CD4-positive, alpha-beta T cell (primary cell): ENCODE measurements around the gene MAST4. TPM values are rescaled to one million over a fixed set of nuclear protein-coding genes. Genes with fewer than 3 reads are reported as not detected.

Experiments
- ATAC-seq: fragments of 200-7000 bp; cut with Tn5 transposase; one replicate; pipeline ENCODE4 v1.10.0; 2022; ENCODE audit warnings: mild to moderate bottlenecking; ENCODE audit not compliant: poor library complexity
- CTCF ChIA-PET: fragments of 350-600 bp; sonication (Branson Sonifier 250); formaldehyde crosslinking; loops from one replicate; lab custom pipeline; 2021; ENCODE audit warnings: antibody characterized with exemption, inconsistent platforms; lab: Charles Lee
- POLR2A ChIA-PET: fragments of 350-600 bp; sonication (Branson Sonifier 250); formaldehyde crosslinking; loops from one replicate; lab custom pipeline; 2021; ENCODE audit warnings: antibody characterized with exemption, inconsistent platforms; lab: Charles Lee
- DNase-seq, 14 experiments: peaks; one replicate each; pipeline ENCODE4 v3.0.0-alpha.2; 2013 to 2020; ENCODE audit warnings: mixed read lengths in 2 of 14
- H3K27ac ChIP-seq, 2 donors: one replicate each; pipeline versions ENCODE4 v1.5.1 to v1.7.0; 2013; ENCODE audit warnings: low read length in 2 of 2, low read depth in 1 of 2, mild to moderate bottlenecking in 1 of 2
- H3K27me3 ChIP-seq, 2 experiments: 1 replicate in 1 of 2; 2 replicates in 1 of 2; pipeline versions ENCODE4 v1.6.1 to v1.7.0; 2013; ENCODE audit warnings: low read length in 2 of 2, control low read depth in 1 of 2, mild to moderate bottlenecking in 1 of 2, moderate library complexity in 1 of 2; ENCODE audit not compliant: insufficient read depth in 2 of 2, control insufficient read depth in 1 of 2
- H3K36me3 ChIP-seq: one replicate; pipeline ENCODE4 v1.6.1; 2013; ENCODE audit warnings: low read length, control low read depth; ENCODE audit not compliant: insufficient read depth
- H3K4me1 ChIP-seq: one replicate; pipeline ENCODE4 v1.6.1; 2013; ENCODE audit warnings: low read length, control low read depth; ENCODE audit not compliant: insufficient read depth
- H3K4me3 ChIP-seq: one replicate; pipeline ENCODE4 v1.5.1; 2013; ENCODE audit warnings: mild to moderate bottlenecking, low read length, moderate library complexity
- H3K9me3 ChIP-seq, 2 experiments: 1 replicate in 1 of 2; 2 replicates in 1 of 2; pipeline versions ENCODE4 v1.6.1 to v1.7.0; 2013; ENCODE audit warnings: low read length in 2 of 2, mild to moderate bottlenecking in 2 of 2, control low read depth in 1 of 2, moderate library complexity in 1 of 2; ENCODE audit not compliant: control insufficient read depth in 1 of 2, insufficient read depth in 1 of 2
- H3K27ac Mint-ChIP-seq: one replicate; pipeline ENCODE4 v1.8.0; 2020; ENCODE audit warnings: mixed read lengths
- H3K27me3 Mint-ChIP-seq: one replicate; pipeline ENCODE4 v1.8.0; 2021; ENCODE audit warnings: mixed read lengths
- H3K36me3 Mint-ChIP-seq: one replicate; pipeline ENCODE4 v1.8.0; 2021; ENCODE audit warnings: low read depth, mixed read lengths
- H3K4me1 Mint-ChIP-seq: one replicate; pipeline ENCODE4 v1.8.0; 2021; ENCODE audit warnings: low read depth, mixed read lengths
- H3K4me3 Mint-ChIP-seq: one replicate; pipeline ENCODE4 v1.8.0; 2020; ENCODE audit warnings: mild to moderate bottlenecking, mixed read lengths
- H3K9me3 Mint-ChIP-seq: one replicate; pipeline ENCODE4 v1.8.0; 2020; ENCODE audit warnings: mixed read lengths
- intact Hi-C, 2 experiments: fragments of 100-400 bp; cut with DNase I in 1 of 2; cut with micrococcal nuclease in 1 of 2; formaldehyde crosslinking; loops; one replicate each; pipeline versions ENCODE4 v1.15.1 to v1.9.0; 2023 to 2025; cut with DNase I, micrococcal nuclease
- total RNA-seq, 174 experiments: library from RNA in 2 of 174; stranded (reverse) in 2 of 174; gene quantifications; one replicate each; pipeline ENCODE4 v1.2.3 and lab custom pipeline; 2021 to 2026
- TF ChIP-seq, protein P1 (sequence below): fragments of 200-600 bp; IDR thresholded peaks from one replicate; pipeline ENCODE4 v1.8.0; 2022; ENCODE audit warnings: antibody characterized with exemption, mild to moderate bottlenecking

MAST4 gene
- total RNA-seq, 2 experiments from 2014 or later, result 21.3 to 21.6 TPM

GRCh38 chr5:67014957-67015400, 418.8 kb downstream of the MAST4 start:
- TF ChIP-seq, protein P1, sequence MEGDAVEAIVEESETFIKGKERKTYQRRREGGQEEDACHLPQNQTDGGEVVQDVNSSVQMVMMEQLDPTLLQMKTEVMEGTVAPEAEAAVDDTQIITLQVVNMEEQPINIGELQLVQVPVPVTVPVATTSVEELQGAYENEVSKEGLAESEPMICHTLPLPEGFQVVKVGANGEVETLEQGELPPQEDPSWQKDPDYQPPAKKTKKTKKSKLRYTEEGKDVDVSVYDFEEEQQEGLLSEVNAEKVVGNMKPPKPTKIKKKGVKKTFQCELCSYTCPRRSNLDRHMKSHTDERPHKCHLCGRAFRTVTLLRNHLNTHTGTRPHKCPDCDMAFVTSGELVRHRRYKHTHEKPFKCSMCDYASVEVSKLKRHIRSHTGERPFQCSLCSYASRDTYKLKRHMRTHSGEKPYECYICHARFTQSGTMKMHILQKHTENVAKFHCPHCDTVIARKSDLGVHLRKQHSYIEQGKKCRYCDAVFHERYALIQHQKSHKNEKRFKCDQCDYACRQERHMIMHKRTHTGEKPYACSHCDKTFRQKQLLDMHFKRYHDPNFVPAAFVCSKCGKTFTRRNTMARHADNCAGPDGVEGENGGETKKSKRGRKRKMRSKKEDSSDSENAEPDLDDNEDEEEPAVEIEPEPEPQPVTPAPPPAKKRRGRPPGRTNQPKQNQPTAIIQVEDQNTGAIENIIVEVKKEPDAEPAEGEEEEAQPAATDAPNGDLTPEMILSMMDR, result no peak
- ChIA-PET POLR2A (interaction anchor here (1.5 to 3.7 kb wide), 2 partner anchors 10 to 146 kb away, joined by 4 to 25 read pairs; no protein-coding TSS in a partner anchor), CTCF (interaction anchor here (1.6 kb wide), 1 partner anchor 10 kb away, joined by 3 read pairs; no protein-coding TSS in a partner anchor)
- H3K4me3 ChIP-seq, result no peak overlapping the region
- no peak overlapping the region for H3K4me3 Mint-ChIP-seq
- DNase-seq, result no peak
- H3K4me1 Mint-ChIP-seq, result peaks cover 63% of the 10 kb centered on the region
- H3K36me3 Mint-ChIP-seq, result peaks cover 20% of the 10 kb centered on the region
- H3K9me3 Mint-ChIP-seq, result no peaks in the 10 kb centered on the region
- no peak for ATAC-seq
- H3K36me3 ChIP-seq, result no peaks in the 10 kb centered on the region
- H3K9me3 ChIP-seq, result no peaks in the 10 kb centered on the region
- no peaks in the 10 kb centered on the region for H3K27me3 ChIP-seq
- H3K27ac ChIP-seq, result no peak overlapping the region
- intact Hi-C loops, result no loop called here
- H3K27ac Mint-ChIP-seq, result no peak overlapping the region
- no peaks in the 10 kb centered on the region for H3K27me3 Mint-ChIP-seq
- peaks cover 10% of the 10 kb centered on the region for H3K4me1 ChIP-seq

- H3K4me1 ChIP-seq, result peaks cover 9% of the 10 kb centered on the region
- H3K36me3 ChIP-seq, result no peaks in the 10 kb centered on the region
- POLR2A ChIA-PET, result interaction anchor here (1.5 to 3.7 kb wide), 2 partner anchors 11 to 146 kb away, joined by 4 to 25 read pairs; no protein-coding TSS in a partner anchor
- H3K36me3 Mint-ChIP-seq, result peaks cover 20% of the 10 kb centered on the region
- H3K27ac ChIP-seq, result no peak overlapping the region
- ATAC-seq, result no peak
- TF ChIP-seq, protein P1, result no peak
- no peak for DNase-seq
- no peak overlapping the region for H3K27ac Mint-ChIP-seq
- H3K4me1 Mint-ChIP-seq, result peaks cover 60% of the 10 kb centered on the region
- H3K4me3 Mint-ChIP-seq, result no peak overlapping the region
- no peak overlapping the region for H3K4me3 ChIP-seq
- no peaks in the 10 kb centered on the region for H3K27me3 Mint-ChIP-seq
- no peaks in the 10 kb centered on the region for H3K9me3 ChIP-seq
- no peaks in the 10 kb centered on the region for H3K9me3 Mint-ChIP-seq
- CTCF ChIA-PET, result interaction anchor here (0.6 to 1.8 kb wide), 3 partner anchors 10 to 523 kb away, joined by 3 to 4 read pairs (median 3); no protein-coding TSS in a partner anchor
- no peaks in the 10 kb centered on the region for H3K27me3 ChIP-seq
- intact Hi-C loops, result no loop called here
Measured at GRCh38 chr5:67015541-67016191, 419.5 kb downstream of the MAST4 start.

DNA sequence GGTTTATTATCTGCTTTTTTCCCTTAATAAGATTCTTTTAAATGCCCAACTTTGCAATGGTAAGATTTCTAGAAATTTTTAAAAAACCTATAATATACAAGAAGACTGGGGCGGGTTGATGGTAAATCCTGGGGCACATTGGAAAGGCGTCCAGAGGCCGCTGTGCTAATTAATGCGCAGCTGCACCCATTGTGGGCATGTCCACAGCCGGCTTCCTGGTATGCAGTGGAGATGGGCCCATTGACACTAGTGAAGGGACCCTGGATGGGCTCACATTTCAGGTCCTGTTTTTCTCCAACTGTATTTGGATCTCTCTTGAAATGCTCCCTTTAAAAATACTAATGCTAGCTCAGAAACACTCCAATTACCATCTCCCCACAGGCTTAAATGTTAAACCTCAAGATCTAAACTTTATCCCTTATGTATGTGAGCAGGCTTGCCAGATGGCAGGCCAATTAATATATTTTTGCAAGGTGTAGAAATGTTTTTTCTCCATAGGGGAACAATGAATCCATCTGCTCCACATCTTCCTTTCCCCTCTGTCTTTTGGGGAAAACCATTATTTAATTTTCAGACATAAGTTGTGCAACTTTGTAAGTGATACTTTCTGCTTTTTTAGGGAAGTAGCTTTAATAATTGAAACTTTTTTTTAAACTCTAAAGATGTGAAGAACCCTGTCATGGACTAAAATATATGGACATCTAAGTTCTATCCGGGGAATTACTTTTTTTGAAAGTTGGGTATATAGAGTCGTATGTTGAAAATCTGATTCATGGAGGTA, 423.1 kb downstream of the MAST4 start:
- Mint-ChIP-seq H3K36me3 (peaks cover 20% of the 10 kb centered on the region), H3K27ac (no peak overlapping the region), H3K4me3 (no peak overlapping the region), H3K9me3 (no peaks in the 10 kb centered on the region), H3K27me3 (no peaks in the 10 kb centered on the region), H3K4me1 (peaks cover 52% of the 10 kb centered on the region)
- ATAC-seq (no peak), DNase-seq (no peak)
- H3K27ac ChIP-seq, result no peak overlapping the region
- no peak overlapping the region for H3K4me3 ChIP-seq
- no peaks in the 10 kb centered on the region for H3K27me3 ChIP-seq
- CTCF ChIA-PET, result no interaction called here
- no peaks in the 10 kb centered on the region for H3K4me1 ChIP-seq
- no peaks in the 10 kb centered on the region for H3K9me3 ChIP-seq
- intact Hi-C loops, result no loop called here
- POLR2A ChIA-PET, result no interaction called here
- no peaks in the 10 kb centered on the region for H3K36me3 ChIP-seq
- TF ChIP-seq, protein P1, result no peak
